ENCODE measurements around the gene KRTAP5-8.
A peak's percentile ranks its signal among the peaks of the same experiment; 100 is the strongest.

The KRTAP5-8 gene

DNA sequence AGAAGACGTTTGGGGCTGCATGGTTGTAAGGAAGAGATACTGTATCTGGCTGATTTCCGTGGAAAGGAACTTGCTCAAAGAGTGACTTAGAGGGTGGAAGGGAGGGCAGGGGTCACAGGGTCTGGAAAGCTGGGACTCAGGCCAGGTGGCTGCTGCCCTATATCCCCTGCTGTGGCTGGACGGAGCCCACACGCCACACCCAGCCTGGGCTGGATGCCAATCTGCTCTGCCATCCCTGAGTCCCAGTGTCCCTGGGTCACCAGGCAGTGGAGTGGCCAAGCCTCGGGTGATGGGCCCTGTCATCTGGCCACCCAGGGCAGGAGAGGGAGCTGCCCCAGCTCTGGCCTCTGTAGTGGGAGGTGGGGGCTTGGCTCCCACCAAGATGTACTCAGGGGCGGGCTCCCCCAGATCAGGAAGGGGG lies 37.2 kb upstream of the KRTAP5-8 start:
- no peak overlapping the region for H3K27ac Mint-ChIP-seq
- ATAC-seq (replicated peaks) (no peak), DNase-seq (no peak)
- H3K9me3 Mint-ChIP-seq: no peaks in the 10 kb centered on the region
- H3K4me1 Mint-ChIP-seq (ENCODE audit: low read depth in 2 of 2): no peaks in the 10 kb centered on the region
- no peak overlapping the region for H3K4me3 Mint-ChIP-seq
- no peaks in the 10 kb centered on the region for H3K27me3 Mint-ChIP-seq
- peaks cover 36% of the 10 kb centered on the region for H3K36me3 Mint-ChIP-seq (ENCODE audit: insufficient read depth)

DNA sequence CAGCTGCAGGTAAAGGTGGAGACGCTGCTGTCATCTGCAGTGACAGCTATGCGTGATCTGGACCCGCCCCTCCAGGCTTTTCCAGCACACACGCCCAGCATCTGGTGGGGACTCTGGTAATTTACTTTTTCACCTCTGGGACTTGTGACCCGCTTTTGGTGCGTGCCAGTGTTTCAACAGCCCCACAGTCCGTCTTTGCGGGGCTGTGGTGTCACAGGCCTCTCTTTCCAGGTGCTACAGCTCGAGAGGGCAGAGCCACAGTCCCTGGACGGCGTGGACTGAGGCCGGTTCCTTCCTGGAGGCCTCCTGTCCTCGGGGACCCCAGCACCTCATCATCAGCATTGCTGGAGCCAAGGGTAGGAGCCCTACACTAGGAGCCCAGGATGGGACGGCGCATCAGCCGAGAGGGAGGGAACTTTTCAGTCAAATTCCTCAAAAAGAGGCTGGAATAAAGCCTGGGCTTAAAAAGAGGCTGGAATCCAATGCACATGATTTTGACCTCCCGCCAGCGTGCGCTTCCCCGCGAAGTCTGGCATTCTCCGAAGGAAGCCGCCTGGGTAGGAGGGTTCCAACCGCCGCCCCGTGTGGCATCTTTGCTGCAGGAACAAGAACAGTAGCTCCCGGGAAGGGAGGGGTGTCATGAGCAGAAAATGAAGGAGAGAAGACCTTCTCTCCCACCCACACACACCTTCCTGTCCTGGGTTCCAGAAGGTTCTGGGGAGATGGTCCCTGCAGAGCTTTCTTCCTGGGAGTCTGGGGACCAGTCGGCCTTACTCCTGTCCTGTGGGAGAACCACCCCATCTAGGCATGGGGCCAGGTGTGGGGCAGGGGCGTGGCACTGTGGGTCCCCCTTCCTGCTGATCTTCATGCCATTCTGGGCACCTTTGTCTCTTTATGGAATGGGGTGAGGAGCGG lies 36.5 kb upstream of the KRTAP5-8 start:
- DNase-seq (no peak), ATAC-seq (replicated peaks) (no peak)
- H3K36me3 Mint-ChIP-seq (ENCODE audit: insufficient read depth): peaks cover 30% of the 10 kb centered on the region
- H3K4me1 Mint-ChIP-seq (ENCODE audit: low read depth in 2 of 2): no peaks in the 10 kb centered on the region
- no peak overlapping the region for H3K4me3 Mint-ChIP-seq
- no peaks in the 10 kb centered on the region for H3K27me3 Mint-ChIP-seq
- H3K27ac Mint-ChIP-seq: no peak overlapping the region
- H3K9me3 Mint-ChIP-seq: no peaks in the 10 kb centered on the region

GRCh38 chr11:71502026-71502425 lies 35.8 kb upstream of the KRTAP5-8 start:
- Mint-ChIP-seq H3K9me3 (peaks cover 2 to 5% of the 10 kb centered on the region in 2 donors), H3K27me3 (no peaks in the 10 kb centered on the region), H3K4me1 (ENCODE audit: low read depth in 2 of 2) (no peaks in the 10 kb centered on the region), H3K36me3 (ENCODE audit: insufficient read depth) (peaks cover 27% of the 10 kb centered on the region), H3K4me3 (no peak overlapping the region), H3K27ac (no peak overlapping the region)
- DNase-seq: no peak
- no peak for ATAC-seq (replicated peaks)

GRCh38 chr11:71502871-71503435 lies 34.9 kb upstream of the KRTAP5-8 start:
- no peaks in the 10 kb centered on the region for H3K27me3 Mint-ChIP-seq
- peaks cover 17% of the 10 kb centered on the region for H3K36me3 Mint-ChIP-seq (ENCODE audit: insufficient read depth)
- no peak overlapping the region for H3K27ac Mint-ChIP-seq
- no peak for DNase-seq
- peaks cover 3 to 7% of the 10 kb centered on the region in 2 donors for H3K9me3 Mint-ChIP-seq
- H3K4me1 Mint-ChIP-seq (ENCODE audit: low read depth in 2 of 2): no peaks in the 10 kb centered on the region
- ATAC-seq (replicated peaks): no peak
- no peak overlapping the region for H3K4me3 Mint-ChIP-seq

DNA sequence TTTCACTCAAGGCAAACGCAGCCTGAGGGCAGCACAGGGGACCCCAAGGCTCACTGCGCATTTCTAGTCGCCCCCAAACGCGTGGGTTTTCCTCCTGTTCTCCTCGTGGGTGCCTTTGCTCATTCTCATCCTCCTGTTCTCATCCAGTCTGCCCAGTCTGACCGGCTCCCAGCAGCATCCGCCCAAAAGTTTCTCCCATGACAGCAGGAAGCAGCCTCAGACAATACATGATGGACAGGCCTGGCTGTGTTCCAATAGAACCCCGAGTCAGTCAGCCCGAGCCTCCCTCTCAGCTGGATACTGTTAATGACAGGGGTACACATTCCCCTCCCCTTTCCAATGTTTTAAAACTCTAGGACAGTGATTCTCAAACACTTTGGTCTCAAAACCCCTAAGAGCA lies 33.3 kb upstream of the KRTAP5-8 start:
- no peak overlapping the region for H3K4me3 Mint-ChIP-seq
- DNase-seq (no peak), ATAC-seq (replicated peaks) (no peak)
- no peaks in the 10 kb centered on the region for H3K4me1 Mint-ChIP-seq (ENCODE audit: low read depth in 2 of 2)
- H3K27ac Mint-ChIP-seq: peak overlapping the region; percentile 17 to 44
- H3K27me3 Mint-ChIP-seq: no peaks in the 10 kb centered on the region
- peaks cover 5 to 13% of the 10 kb centered on the region in 2 donors for H3K9me3 Mint-ChIP-seq
- H3K36me3 Mint-ChIP-seq (ENCODE audit: insufficient read depth): peaks cover 14% of the 10 kb centered on the region

GRCh38 chr11:71505001-71505400 lies 32.8 kb upstream of the KRTAP5-8 start:
- ATAC-seq (replicated peaks): no peak
- H3K27ac Mint-ChIP-seq: peak overlapping the region; percentile 17 to 44
- no peak for DNase-seq
- H3K27me3 Mint-ChIP-seq: no peaks in the 10 kb centered on the region
- H3K4me3 Mint-ChIP-seq: no peak overlapping the region
- peaks cover 9 to 17% of the 10 kb centered on the region in 2 donors for H3K9me3 Mint-ChIP-seq
- H3K4me1 Mint-ChIP-seq (ENCODE audit: low read depth in 2 of 2): no peaks in the 10 kb centered on the region
- peaks cover 10% of the 10 kb centered on the region for H3K36me3 Mint-ChIP-seq (ENCODE audit: insufficient read depth)

DNA sequence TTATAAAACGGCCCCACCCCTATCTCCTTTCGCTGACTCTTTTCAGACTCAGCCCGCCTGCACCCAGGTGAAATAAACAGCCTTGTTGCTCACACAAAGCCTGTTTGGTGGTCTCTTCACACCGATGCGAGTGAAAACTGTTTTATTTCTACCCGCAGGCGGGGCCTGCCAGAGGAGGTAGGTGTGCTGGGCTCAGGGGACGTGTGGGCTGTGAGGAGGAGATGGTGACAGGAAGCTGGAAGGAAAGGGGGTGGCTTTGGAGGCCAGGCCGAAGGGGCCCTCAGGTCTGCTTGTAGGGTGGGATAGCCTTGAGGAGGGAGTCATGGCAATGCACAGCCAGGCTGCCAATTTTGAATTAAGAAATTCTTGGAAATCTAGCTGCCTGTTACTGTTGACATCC lies 32.0 kb upstream of the KRTAP5-8 start:
- H3K4me3 Mint-ChIP-seq: no peak overlapping the region

DNA sequence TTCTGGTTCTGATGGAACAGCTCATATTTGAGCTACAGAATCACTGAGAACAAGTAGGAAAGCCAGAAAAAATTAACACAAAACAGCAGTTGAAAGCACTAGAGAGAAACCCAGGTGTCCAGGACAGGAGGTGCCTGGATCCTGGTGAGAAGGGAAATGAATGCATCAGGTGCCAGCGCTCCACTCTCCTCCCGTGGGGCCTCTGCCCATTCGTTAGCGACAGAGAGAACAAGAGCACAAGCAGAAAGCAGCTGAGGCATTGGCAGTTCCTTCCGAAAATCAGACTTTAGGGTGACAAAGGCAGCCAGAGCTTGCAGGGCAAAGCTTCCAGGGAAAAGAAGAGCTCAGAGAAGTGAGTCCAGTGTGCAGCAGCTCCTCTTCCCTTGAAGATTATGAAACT lies 30.7 kb upstream of the KRTAP5-8 start:
- DNase-seq (no peak), ATAC-seq (replicated peaks) (no peak)
- Mint-ChIP-seq H3K27ac (no peak overlapping the region), H3K36me3 (ENCODE audit: insufficient read depth) (peaks cover 8% of the 10 kb centered on the region), H3K4me3 (no peak overlapping the region), H3K27me3 (no peaks in the 10 kb centered on the region), H3K9me3 (peaks cover 10 to 18% of the 10 kb centered on the region in 2 donors), H3K4me1 (ENCODE audit: low read depth in 2 of 2) (no peaks in the 10 kb centered on the region)

More for the DNA sequence above, 32.0 kb upstream of the KRTAP5-8 start:
- no peaks in the 10 kb centered on the region for H3K27me3 Mint-ChIP-seq
- H3K9me3 Mint-ChIP-seq: peaks cover 9 to 18% of the 10 kb centered on the region in 2 donors
- no peaks in the 10 kb centered on the region for H3K4me1 Mint-ChIP-seq (ENCODE audit: low read depth in 2 of 2)
- H3K27ac Mint-ChIP-seq: no peak overlapping the region
- ATAC-seq (replicated peaks): no peak
- H3K36me3 Mint-ChIP-seq (ENCODE audit: insufficient read depth): peaks cover 10% of the 10 kb centered on the region
- no peak for DNase-seq

DNA sequence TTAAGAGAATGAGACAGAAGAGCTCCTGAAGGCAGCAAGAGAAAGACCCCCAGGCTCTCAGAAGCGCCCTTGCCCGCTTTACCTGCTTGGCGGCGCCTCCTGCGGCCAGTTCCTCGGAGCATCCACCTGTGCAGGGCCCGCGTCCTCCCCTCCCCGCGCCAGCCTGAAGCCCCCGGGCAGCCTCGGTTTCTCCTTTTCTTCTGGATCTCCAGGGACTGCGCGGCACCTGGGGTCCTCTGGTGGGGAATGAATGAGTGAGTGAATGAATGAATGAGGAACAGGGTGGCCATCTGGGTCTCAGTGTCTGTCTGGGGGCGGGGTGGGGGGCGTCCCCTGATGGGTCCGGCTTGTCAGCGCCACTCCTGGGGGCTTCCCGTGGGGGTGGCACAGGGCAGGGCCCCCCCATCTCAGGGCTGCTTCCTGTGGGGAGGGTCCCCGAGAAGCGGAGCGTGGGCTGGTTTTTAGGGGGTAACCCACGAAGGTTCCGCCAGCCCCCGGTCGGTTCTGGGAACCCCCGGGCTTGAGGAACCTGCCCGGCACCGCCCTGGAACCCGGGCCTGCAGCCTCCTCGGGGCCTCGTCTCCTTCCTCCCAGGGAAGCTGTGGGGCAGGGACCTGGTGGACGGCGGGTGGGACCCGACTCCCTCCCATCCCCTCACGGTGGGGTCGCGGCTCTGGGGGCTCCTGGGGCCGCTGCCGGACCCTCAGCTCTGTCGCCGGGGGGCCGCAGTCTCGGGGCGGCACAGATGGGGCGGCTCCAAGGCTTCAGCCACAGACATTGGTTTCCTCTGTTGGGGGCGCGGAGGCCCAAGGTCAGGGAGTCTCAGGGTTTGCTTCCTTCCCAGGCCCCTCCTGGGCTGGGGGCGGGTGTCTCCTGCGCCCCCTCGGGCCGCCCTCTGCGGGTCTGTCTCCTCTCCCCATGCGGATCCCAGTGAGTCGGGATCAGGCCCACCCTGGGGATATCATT lies 19.0 kb upstream of the KRTAP5-8 start:
- no peak overlapping the region for H3K27ac Mint-ChIP-seq
- DNase-seq (no peak), ATAC-seq (replicated peaks) (no peak)
- H3K9me3 Mint-ChIP-seq: peaks cover 0 to 11% of the 10 kb centered on the region in 2 donors
- peaks cover 5% of the 10 kb centered on the region for H3K36me3 Mint-ChIP-seq (ENCODE audit: insufficient read depth)
- no peak overlapping the region for H3K4me3 Mint-ChIP-seq
- no peaks in the 10 kb centered on the region for H3K4me1 Mint-ChIP-seq (ENCODE audit: low read depth in 2 of 2)
- H3K27me3 Mint-ChIP-seq: no peaks in the 10 kb centered on the region

DNA sequence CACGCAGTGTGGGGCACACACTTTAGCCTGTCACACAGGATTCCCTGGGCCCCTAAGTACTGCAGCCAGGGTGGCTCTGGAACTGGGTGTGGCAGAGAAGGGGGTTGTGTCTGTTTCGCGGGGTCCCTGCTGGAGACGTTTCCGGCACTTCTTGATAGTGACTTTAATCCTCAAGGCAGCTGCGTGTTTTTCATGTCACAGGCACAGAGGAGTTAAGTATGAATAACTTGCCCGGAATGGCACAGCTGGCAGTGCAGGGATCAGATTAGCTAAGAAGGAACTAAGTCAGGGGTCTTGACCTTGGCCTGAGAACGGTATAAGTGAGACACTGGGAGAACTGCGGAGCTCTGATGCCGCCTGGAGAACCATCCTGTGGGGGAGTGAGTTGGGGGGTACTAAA lies 18.3 kb upstream of the KRTAP5-8 start:
- ATAC-seq (replicated peaks): no peak
- peaks cover 0 to 7% of the 10 kb centered on the region in 2 donors for H3K9me3 Mint-ChIP-seq
- no peak overlapping the region for H3K4me3 Mint-ChIP-seq
- no peak for DNase-seq
- H3K27me3 Mint-ChIP-seq: no peaks in the 10 kb centered on the region
- peaks cover 5% of the 10 kb centered on the region for H3K36me3 Mint-ChIP-seq (ENCODE audit: insufficient read depth)
- no peak overlapping the region for H3K27ac Mint-ChIP-seq
- no peaks in the 10 kb centered on the region for H3K4me1 Mint-ChIP-seq (ENCODE audit: low read depth in 2 of 2)

GRCh38 chr11:71525188-71525937 lies 12.5 kb upstream of the KRTAP5-8 start:
- Mint-ChIP-seq H3K4me3 (no peak overlapping the region), H3K4me1 (ENCODE audit: low read depth in 2 of 2) (no peaks in the 10 kb centered on the region), H3K27me3 (peaks cover 16 to 36% of the 10 kb centered on the region in 2 donors), H3K27ac (no peak overlapping the region), H3K36me3 (ENCODE audit: insufficient read depth) (peaks cover 2% of the 10 kb centered on the region), H3K9me3 (peaks cover 0 to 7% of the 10 kb centered on the region in 2 donors)
- DNase-seq: no peak
- no peak for ATAC-seq (replicated peaks)

DNA sequence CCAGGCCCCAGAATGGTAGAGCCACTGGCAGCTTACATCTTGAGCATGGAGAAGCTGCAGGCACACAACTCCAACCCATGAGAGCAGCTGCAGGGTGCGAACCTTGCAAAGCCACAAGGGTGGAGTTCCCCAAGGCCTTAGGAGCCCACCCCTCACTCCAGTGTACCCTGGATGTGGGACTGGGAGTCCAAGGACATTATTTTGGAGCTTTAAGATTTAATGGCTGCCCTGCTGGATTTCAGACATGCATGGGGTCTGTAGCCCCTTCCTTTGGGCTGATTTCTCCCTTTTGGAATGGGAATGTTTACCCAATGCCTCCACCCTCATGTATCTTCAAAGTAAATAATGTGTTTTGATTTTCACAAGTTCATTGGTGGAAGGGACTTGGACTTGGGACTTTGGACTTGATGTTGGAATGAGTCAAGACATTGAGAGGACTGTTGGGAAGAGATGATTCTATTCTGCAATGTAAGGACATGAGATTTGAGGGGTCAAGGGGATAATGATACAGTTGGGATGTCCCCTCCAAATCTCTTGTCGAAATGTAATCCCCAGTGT lies 11.8 kb upstream of the KRTAP5-8 start:
- Mint-ChIP-seq H3K27ac (no peak overlapping the region), H3K27me3 (peaks cover 16 to 42% of the 10 kb centered on the region in 2 donors), H3K4me3 (no peak overlapping the region), H3K36me3 (ENCODE audit: insufficient read depth) (no peaks in the 10 kb centered on the region), H3K4me1 (ENCODE audit: low read depth in 2 of 2) (no peaks in the 10 kb centered on the region), H3K9me3 (peaks cover 0 to 7% of the 10 kb centered on the region in 2 donors)
- DNase-seq: no peak
- ATAC-seq (replicated peaks): no peak

All from effector memory CD8-positive, alpha-beta T cell (primary cell).